Gastrocnemius medialis (tissue), 4 donors: ENCODE measurements around the gene IL3RA. TPM values are rescaled to one million over a fixed set of nuclear protein-coding genes. Genes with fewer than 3 reads are reported as not detected.

Experiments used
- ATAC-seq, 2 donors: fragments of 150-250 bp; one replicate each; pipeline ENCODE4 v1.9.1; 2016
- DNase-seq, 2 donors: peaks; one replicate each; pipeline ENCODE4 v3.0.0-alpha.2; 2019
- H3K27ac ChIP-seq, 4 donors: fragments of 200-600 bp; sonication (generic); 1 replicate in 1 of 4; 2 replicates in 3 of 4; pipeline ENCODE4 v1.5.1; 2016 to 2018; ENCODE audit warnings: mild to moderate bottlenecking in 2 of 4, moderate library complexity in 1 of 4
- H3K27me3 ChIP-seq, 3 donors: fragments of 200-600 bp; sonication (generic) in 2 of 3; 1 replicate in 1 of 3; 2 replicates in 2 of 3; pipeline versions ENCODE4 v1.5.1 to v1.6.0; 2016 to 2019; ENCODE audit warnings: mild to moderate bottlenecking in 1 of 3, moderate library complexity in 1 of 3
- H3K36me3 ChIP-seq, 2 donors: fragments of 200-600 bp; sonication (generic) in 1 of 2; one replicate each; pipeline ENCODE4 v1.5.1; 2017 to 2018
- H3K4me1 ChIP-seq, 2 donors: fragments of 200-600 bp; sonication (generic) in 1 of 2; one replicate each; pipeline ENCODE4 v1.5.1; 2016 to 2017; ENCODE audit warnings: mild to moderate bottlenecking in 2 of 2
- H3K4me3 ChIP-seq, 4 donors: fragments of 200-600 bp; sonication (generic) in 3 of 4; 1 replicate in 1 of 4; 2 replicates in 3 of 4; pipeline ENCODE4 v1.5.1; 2016 to 2019; ENCODE audit warnings: mild to moderate bottlenecking in 2 of 4
- H3K9me3 ChIP-seq, 3 donors: fragments of 200-600 bp; sonication (generic) in 2 of 3; 1 replicate in 1 of 3; 2 replicates in 2 of 3; pipeline ENCODE4 v1.5.1; 2016 to 2019
- CTCF ChIP-seq, 5 experiments: fragments of 450-650 bp in 3 of 5; fragments of 200-600 bp in 2 of 5; sonication (generic) in 2 of 5; IDR thresholded peaks in 4 of 5; conservative IDR thresholded peaks in 1 of 5; 1 replicate in 4 of 5; 2 replicates in 1 of 5; pipeline ENCODE4 v1.5.1; 2016 to 2019; ENCODE audit warnings: antibody characterized with exemption in 5 of 5, mild to moderate bottlenecking in 3 of 5, moderate library complexity in 3 of 5
- POLR2A ChIP-seq, 2 donors: fragments of 450-650 bp; IDR thresholded peaks; one replicate each; pipeline ENCODE4 v1.6.1; 2017; ENCODE audit warnings: antibody characterized with exemption in 2 of 2, mild to moderate bottlenecking in 2 of 2, moderate library complexity in 2 of 2
- in situ Hi-C, 4 donors: fragments of 200-750 bp; cut with MboI; loops; one replicate each; pipeline versions ENCODE4 v1.15.0 to v1.8.0; 2017; ENCODE audit warnings: low sequenced_read_pairs in 4 of 4
- intact Hi-C: fragments of 100-400 bp; cut with DNase I; formaldehyde crosslinking; loops from one replicate; pipeline ENCODE4 v1.15.1; 2023; ENCODE audit warnings: low total_unique reads
- total RNA-seq, 4 donors: library from RNA; depleted of rRNA; stranded (reverse); fragments of >200 nt; gene quantifications; one replicate each; pipeline versions ENCODE4 v1.1.0 to v1.2.3, GENCODE V29; 2016

The IL3RA gene
- total RNA-seq, 4 donors from 2014 or later = 2.8 to 8.0 (median 5.6) TPM

GRCh38 chrX:1316527-1316926 is 20.1 kb upstream of the IL3RA start:
- peak; percentile 29 to 59 for DNase-seq
- Histone ChIP-seq H3K4me3 (no peak overlapping the region), H3K27ac (no peak overlapping the region), H3K9me3 (no peaks in the 10 kb centered on the region), H3K4me1 (no peaks in the 10 kb centered on the region), H3K27me3 (no peaks in the 10 kb centered on the region), H3K36me3 (no peaks in the 10 kb centered on the region)
- ATAC-seq = no peak
- in situ Hi-C loops (no loop called here), intact Hi-C loops (no loop called here)
- TF ChIP-seq POLR2A (IDR thresholded peaks at IDR 0.05) = no peak
- no peak for TF ChIP-seq CTCF (IDR thresholded peaks at IDR 0.05 in 4 of 5, conservative IDR thresholded peaks at IDR 0.05 in 1 of 5)

GRCh38 chrX:1321674-1322073 is 14.9 kb upstream of the IL3RA start:
- in situ Hi-C loops (no loop called here), intact Hi-C loops (no loop called here)
- Histone ChIP-seq H3K4me1 (no peaks in the 10 kb centered on the region), H3K36me3 (no peaks in the 10 kb centered on the region), H3K4me3 (no peak overlapping the region), H3K27me3 (no peaks in the 10 kb centered on the region), H3K9me3 (no peaks in the 10 kb centered on the region), H3K27ac (no peak overlapping the region)
- no peak for ATAC-seq
- TF ChIP-seq POLR2A (IDR thresholded peaks at IDR 0.05) (no peak), CTCF (IDR thresholded peaks at IDR 0.05 in 4 of 5, conservative IDR thresholded peaks at IDR 0.05 in 1 of 5) (no peak)
- DNase-seq = no peak

GRCh38 chrX:1322393-1322792 is 14.2 kb upstream of the IL3RA start:
- H3K36me3 ChIP-seq = no peaks in the 10 kb centered on the region
- DNase-seq (no peak), ATAC-seq (no peak)
- TF ChIP-seq POLR2A (IDR thresholded peaks at IDR 0.05) (no peak), CTCF (IDR thresholded peaks at IDR 0.05 in 4 of 5, conservative IDR thresholded peaks at IDR 0.05 in 1 of 5) (no peak)
- no peaks in the 10 kb centered on the region for H3K27me3 ChIP-seq
- no peak overlapping the region for H3K4me3 ChIP-seq
- in situ Hi-C loops (no loop called here), intact Hi-C loops (no loop called here)
- H3K4me1 ChIP-seq = no peaks in the 10 kb centered on the region
- no peak overlapping the region for H3K27ac ChIP-seq
- no peaks in the 10 kb centered on the region for H3K9me3 ChIP-seq

- DNase-seq = no peak
- intact Hi-C loops = no loop called here
Observed at GRCh38 chrX:1323315-1323714, 13.3 kb upstream of the IL3RA start.

More at GRCh38 chrX:1323315-1323714, 13.3 kb upstream of the IL3RA start:
- no peaks in the 10 kb centered on the region for H3K36me3 ChIP-seq
- no peaks in the 10 kb centered on the region for H3K27me3 ChIP-seq
- peak in 2 of 5 experiments; percentile 25 to 43 for TF ChIP-seq CTCF (IDR thresholded peaks at IDR 0.05 in 4 of 5, conservative IDR thresholded peaks at IDR 0.05 in 1 of 5)
- TF ChIP-seq POLR2A (IDR thresholded peaks at IDR 0.05) = no peak
- in situ Hi-C loops = no loop called here
- H3K4me3 ChIP-seq = no peak overlapping the region
- ATAC-seq = no peak
- no peak overlapping the region for H3K27ac ChIP-seq
- H3K4me1 ChIP-seq = no peaks in the 10 kb centered on the region
- H3K9me3 ChIP-seq = no peaks in the 10 kb centered on the region
